Fibroblast of lung (primary cell): ENCODE data around the gene SERINC5. TPM values are rescaled to one million over a fixed set of nuclear protein-coding genes. Genes with fewer than 3 reads are reported as not detected.
"Not testable (repeated sequence)": the region's sequence is repeated elsewhere in the genome, so short reads cannot be mapped to it uniquely, and the experiment has no call there.

Experiments
- DNase-seq, 2 donors: peaks; one replicate each; pipeline versions ENCODE4 v3.0.0 to v3.0.0-alpha.2; 2010; ENCODE audit warnings: low read depth in 2 of 2
- H2AFZ ChIP-seq: 2 replicates; pipeline ENCODE4 v1.5.1; 2012; ENCODE audit warnings: low read length, control low read depth, inconsistent platforms
- H3K27ac ChIP-seq: 2 replicates; pipeline ENCODE4 v1.5.1; 2011; ENCODE audit warnings: low read length, control low read depth; ENCODE audit not compliant: insufficient read depth
- H3K27me3 ChIP-seq: 2 replicates; pipeline ENCODE4 v1.5.1; 2011; ENCODE audit warnings: mild to moderate bottlenecking, low read length; ENCODE audit not compliant: control insufficient read depth, insufficient read depth
- H3K36me3 ChIP-seq: 2 replicates; pipeline ENCODE4 v1.5.1; 2011; ENCODE audit warnings: low read length; ENCODE audit not compliant: control insufficient read depth, insufficient read depth
- H3K4me1 ChIP-seq: 2 replicates; pipeline ENCODE4 v1.5.1; 2011; ENCODE audit warnings: low read length; ENCODE audit not compliant: control insufficient read depth, insufficient read depth; ENCODE audit errors: extremely low read depth
- H3K4me2 ChIP-seq: 2 replicates; pipeline ENCODE4 v1.5.1; 2011; ENCODE audit warnings: low read length, control low read depth; ENCODE audit not compliant: insufficient read depth; ENCODE audit errors: extremely low read depth
- H3K4me3 ChIP-seq, 4 experiments: fragments of 200-600 bp in 1 of 4; sonication (generic) in 1 of 4; replicated peaks in 1 of 4; 2 replicates each; pipeline ENCODE4 v1.5.1; 2011 to 2016; ENCODE audit warnings: low read length in 4 of 4, low read depth in 3 of 4, mild to moderate bottlenecking in 3 of 4, control low read depth in 2 of 4, inconsistent platforms in 1 of 4, mixed read lengths in 1 of 4; ENCODE audit not compliant: insufficient read depth in 1 of 4; ENCODE audit errors: control extremely low read depth in 1 of 4
- H3K79me2 ChIP-seq: 2 replicates; pipeline ENCODE4 v1.5.1; 2012; ENCODE audit warnings: mild to moderate bottlenecking, low read length, inconsistent platforms; ENCODE audit not compliant: control insufficient read depth, insufficient read depth
- H3K9ac ChIP-seq: 2 replicates; pipeline ENCODE4 v1.5.1; 2011; ENCODE audit warnings: mild to moderate bottlenecking, low read length, control low read depth; ENCODE audit not compliant: insufficient read depth
- H3K9me3 ChIP-seq: 2 replicates; pipeline ENCODE4 v1.5.1; 2012; ENCODE audit warnings: low read depth, low read length; ENCODE audit not compliant: control insufficient read depth, insufficient read depth
- H4K20me1 ChIP-seq: 2 replicates; pipeline ENCODE4 v1.5.1; 2011; ENCODE audit warnings: low read length; ENCODE audit not compliant: control insufficient read depth, insufficient read depth; ENCODE audit errors: extremely low read depth
- EZH2 ChIP-seq: IDR thresholded peaks from 2 replicates; pipeline ENCODE4 v1.5.1; 2012; ENCODE audit warnings: low read length, control low read depth, mild to moderate bottlenecking; ENCODE audit errors: missing control alignments
- polyA plus RNA-seq, 2 donors: library from polyadenylated mRNA; depleted of rRNA in 1 of 2; stranded (reverse) in 1 of 2; unstranded in 1 of 2; fragments of >200 nt; gene quantifications; 2 replicates each; pipeline ENCODE4 v1.2.1, GENCODE V29; 2011 to 2012; ENCODE audit warnings: missing spikeins in 1 of 2
- total RNA-seq: library from RNA; depleted of rRNA; stranded (reverse); fragments of >200 nt; gene quantifications from 2 replicates; pipeline ENCODE4 v1.2.1, GENCODE V29; 2014
- TF ChIP-seq, protein P1 (sequence below), 2 donors: IDR thresholded peaks in 1 of 2; conservative IDR thresholded peaks in 1 of 2; 1 replicate in 1 of 2; 2 replicates in 1 of 2; pipeline ENCODE4 v1.5.1; 2011 to 2012; ENCODE audit warnings: low read length in 2 of 2, control low read depth in 1 of 2, inconsistent platforms in 1 of 2, low read depth in 1 of 2, mild to moderate bottlenecking in 1 of 2

The SERINC5 gene
- total and polyA plus RNA-seq, 2 donors (not counting 1 experiment from before 2014, with no cell fraction given), result 9.5 to 10.9 TPM

DNA sequence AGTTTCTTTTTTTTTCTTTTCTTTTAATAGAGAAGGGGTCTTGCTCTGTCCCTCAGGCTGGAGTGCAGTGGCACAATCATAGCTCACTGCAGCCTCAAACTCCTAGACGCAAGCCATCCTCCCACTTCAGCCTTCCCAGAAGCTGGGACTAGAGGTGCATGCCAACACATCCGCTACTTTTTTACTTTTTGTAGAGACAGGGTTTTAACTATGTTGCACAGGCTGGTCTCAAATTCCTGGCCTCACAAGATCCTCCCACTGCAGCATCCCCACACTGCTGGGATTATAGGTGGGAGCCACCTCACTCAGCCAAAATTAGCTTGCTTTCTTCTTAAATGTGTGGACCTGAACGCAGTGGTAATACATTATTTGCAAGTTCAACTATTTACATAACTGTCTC lies 66.1 kb downstream of the SERINC5 start:
- H2AFZ ChIP-seq, result no peak overlapping the region
- no peaks in the 10 kb centered on the region for H3K36me3 ChIP-seq
- TF ChIP-seq EZH2, result no peak
- TF ChIP-seq, protein P1, sequence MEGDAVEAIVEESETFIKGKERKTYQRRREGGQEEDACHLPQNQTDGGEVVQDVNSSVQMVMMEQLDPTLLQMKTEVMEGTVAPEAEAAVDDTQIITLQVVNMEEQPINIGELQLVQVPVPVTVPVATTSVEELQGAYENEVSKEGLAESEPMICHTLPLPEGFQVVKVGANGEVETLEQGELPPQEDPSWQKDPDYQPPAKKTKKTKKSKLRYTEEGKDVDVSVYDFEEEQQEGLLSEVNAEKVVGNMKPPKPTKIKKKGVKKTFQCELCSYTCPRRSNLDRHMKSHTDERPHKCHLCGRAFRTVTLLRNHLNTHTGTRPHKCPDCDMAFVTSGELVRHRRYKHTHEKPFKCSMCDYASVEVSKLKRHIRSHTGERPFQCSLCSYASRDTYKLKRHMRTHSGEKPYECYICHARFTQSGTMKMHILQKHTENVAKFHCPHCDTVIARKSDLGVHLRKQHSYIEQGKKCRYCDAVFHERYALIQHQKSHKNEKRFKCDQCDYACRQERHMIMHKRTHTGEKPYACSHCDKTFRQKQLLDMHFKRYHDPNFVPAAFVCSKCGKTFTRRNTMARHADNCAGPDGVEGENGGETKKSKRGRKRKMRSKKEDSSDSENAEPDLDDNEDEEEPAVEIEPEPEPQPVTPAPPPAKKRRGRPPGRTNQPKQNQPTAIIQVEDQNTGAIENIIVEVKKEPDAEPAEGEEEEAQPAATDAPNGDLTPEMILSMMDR (conservative IDR thresholded peaks at IDR 0.05 in 1 of 2, IDR thresholded peaks at IDR 0.05 in 1 of 2; ENCODE audit: low read depth in 1 of 2, low read length in 2 of 2), result no peak
- H3K27ac ChIP-seq, result no peak overlapping the region
- DNase-seq, result no peak
- peaks cover 7% of the 10 kb centered on the region for H3K4me1 ChIP-seq
- H3K4me2 ChIP-seq, result no peak overlapping the region
- no peak overlapping the region for H3K9ac ChIP-seq
- no peaks in the 10 kb centered on the region for H3K27me3 ChIP-seq
- no peaks in the 10 kb centered on the region for H3K9me3 ChIP-seq
- no peak overlapping the region for H3K4me3 ChIP-seq
- no peaks in the 10 kb centered on the region for H4K20me1 ChIP-seq
- H3K79me2 ChIP-seq, result no peaks in the 10 kb centered on the region

GRCh38 chr5:80189201-80189600 lies 66.6 kb downstream of the SERINC5 start:
- DNase-seq, result no peak
- H3K9me3 ChIP-seq, result no peaks in the 10 kb centered on the region
- H3K79me2 ChIP-seq, result no peaks in the 10 kb centered on the region
- no peak overlapping the region for H3K4me3 ChIP-seq
- H3K27me3 ChIP-seq, result no peaks in the 10 kb centered on the region
- TF ChIP-seq EZH2, result no peak
- TF ChIP-seq, protein P1 (conservative IDR thresholded peaks at IDR 0.05 in 1 of 2, IDR thresholded peaks at IDR 0.05 in 1 of 2; ENCODE audit: low read depth in 1 of 2, low read length in 2 of 2), result no peak
- peaks cover 7% of the 10 kb centered on the region for H3K4me1 ChIP-seq
- H3K9ac ChIP-seq, result no peak overlapping the region
- H2AFZ ChIP-seq, result no peak overlapping the region
- no peak overlapping the region for H3K27ac ChIP-seq
- H4K20me1 ChIP-seq, result no peaks in the 10 kb centered on the region
- no peak overlapping the region for H3K4me2 ChIP-seq
- H3K36me3 ChIP-seq, result no peaks in the 10 kb centered on the region

DNA sequence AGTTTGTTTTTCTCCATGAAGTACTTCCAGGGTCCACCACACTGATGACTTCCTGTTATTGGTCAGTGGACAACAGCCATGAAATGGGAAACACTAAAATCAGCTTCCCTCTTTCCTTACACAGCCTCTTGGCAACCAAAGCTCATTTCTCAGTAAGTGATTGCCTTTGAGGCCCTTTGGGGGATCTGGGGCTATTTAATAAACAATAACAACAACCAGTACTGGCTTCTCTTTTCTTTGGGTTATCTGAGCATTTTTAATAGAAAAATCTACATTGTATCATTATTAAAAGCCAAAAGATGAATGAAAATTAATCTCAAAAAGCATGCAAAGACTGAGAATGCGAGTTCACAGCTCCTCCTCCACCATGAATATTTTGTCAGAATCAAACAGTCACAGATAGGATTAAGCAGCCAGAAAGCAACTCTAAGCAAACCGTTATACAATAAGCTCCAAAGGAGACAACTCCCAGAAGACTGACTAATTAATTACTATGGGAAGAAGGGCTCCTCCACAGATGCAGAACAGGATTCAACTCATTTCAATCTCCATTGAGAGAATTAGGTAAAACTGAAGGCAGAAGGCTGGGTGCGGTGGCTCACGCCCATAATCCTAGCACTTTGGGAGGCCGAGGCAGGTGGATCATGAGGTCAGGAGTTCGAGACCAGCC lies 68.3 kb downstream of the SERINC5 start:
- H3K9ac ChIP-seq, result no peak overlapping the region
- no peak overlapping the region for H3K4me2 ChIP-seq
- no peak overlapping the region for H3K4me3 ChIP-seq
- TF ChIP-seq, protein P1 (conservative IDR thresholded peaks at IDR 0.05 in 1 of 2, IDR thresholded peaks at IDR 0.05 in 1 of 2; ENCODE audit: low read depth in 1 of 2, low read length in 2 of 2), result no peak
- no peak for TF ChIP-seq EZH2
- H3K27ac ChIP-seq, result no peak overlapping the region
- no peaks in the 10 kb centered on the region for H3K36me3 ChIP-seq
- no peaks in the 10 kb centered on the region for H3K9me3 ChIP-seq
- H4K20me1 ChIP-seq, result no peaks in the 10 kb centered on the region
- no peaks in the 10 kb centered on the region for H3K27me3 ChIP-seq
- H2AFZ ChIP-seq, result no peak overlapping the region
- H3K79me2 ChIP-seq, result no peaks in the 10 kb centered on the region
- peaks cover under 1% of the 10 kb centered on the region for H3K4me1 ChIP-seq
- DNase-seq, result no peak

DNA sequence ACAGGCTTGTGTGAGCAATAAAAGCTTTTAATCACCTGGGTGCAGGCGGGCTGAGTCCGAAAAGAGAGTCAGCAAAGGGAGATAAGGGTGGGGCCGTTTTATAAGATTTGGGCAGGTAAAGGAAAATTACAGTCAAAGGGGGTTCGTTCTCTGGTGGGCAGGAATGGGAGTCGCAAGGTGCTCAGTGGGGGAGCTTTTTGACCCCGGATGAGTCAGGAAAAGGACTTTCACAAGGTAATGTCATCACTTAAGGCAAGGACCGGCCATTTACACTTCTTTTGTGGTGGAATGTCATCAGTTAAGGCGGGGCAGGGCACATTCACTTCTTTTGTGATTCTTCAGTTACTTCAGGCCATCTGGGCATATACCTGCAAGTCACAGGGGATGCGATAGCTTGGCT lies 70.3 kb downstream of the SERINC5 start:
- not testable (repeated sequence) for DNase-seq, H3K79me2 ChIP-seq, H4K20me1 ChIP-seq, H3K9me3 ChIP-seq, H3K27me3 ChIP-seq, H3K27ac ChIP-seq, H3K36me3 ChIP-seq, H3K4me1 ChIP-seq, H3K4me3 ChIP-seq, H2AFZ ChIP-seq, H3K4me2 ChIP-seq, H3K9ac ChIP-seq
